ENCODE results near the gene GUCY1B1. TPM values are rescaled to one million over a fixed set of nuclear protein-coding genes. Genes with fewer than 3 reads are reported as not detected.
"Not testable (repeated sequence)": the region's sequence is repeated elsewhere in the genome, so short reads cannot be mapped to it uniquely, and the experiment has no call there.

Gene GUCY1B1
- total RNA-seq, 1 experiment from 2014 or later = not detected

GRCh38 chr4:155795991-155796390 lies 37.2 kb downstream of the GUCY1B1 start:
- Mint-ChIP-seq H3K27me3 (ENCODE audit: insufficient read depth, unreplicated experiment) (no peaks in the 10 kb centered on the region), H3K9me3 (ENCODE audit: unreplicated experiment) (no peaks in the 10 kb centered on the region), H3K36me3 (ENCODE audit: insufficient read depth, unreplicated experiment) (no peaks in the 10 kb centered on the region), H3K27ac (ENCODE audit: low read depth, unreplicated experiment) (no peak overlapping the region), H3K4me1 (ENCODE audit: insufficient read depth, unreplicated experiment) (no peaks in the 10 kb centered on the region), H3K4me3 (ENCODE audit: unreplicated experiment) (no peak overlapping the region)
- peak; percentile 19 for DNase-seq (ENCODE audit: unreplicated experiment)
- ChIA-PET POLR2A (no interaction called here), CTCF (interaction anchor here (0.7 to 1.0 kb wide), 2 partner anchors 9 to 392 kb away, joined by 4 to 5 read pairs; no protein-coding TSS in a partner anchor)
- intact Hi-C loops (cut with micrococcal nuclease) = no loop called here
- TF ChIP-seq, protein P1, sequence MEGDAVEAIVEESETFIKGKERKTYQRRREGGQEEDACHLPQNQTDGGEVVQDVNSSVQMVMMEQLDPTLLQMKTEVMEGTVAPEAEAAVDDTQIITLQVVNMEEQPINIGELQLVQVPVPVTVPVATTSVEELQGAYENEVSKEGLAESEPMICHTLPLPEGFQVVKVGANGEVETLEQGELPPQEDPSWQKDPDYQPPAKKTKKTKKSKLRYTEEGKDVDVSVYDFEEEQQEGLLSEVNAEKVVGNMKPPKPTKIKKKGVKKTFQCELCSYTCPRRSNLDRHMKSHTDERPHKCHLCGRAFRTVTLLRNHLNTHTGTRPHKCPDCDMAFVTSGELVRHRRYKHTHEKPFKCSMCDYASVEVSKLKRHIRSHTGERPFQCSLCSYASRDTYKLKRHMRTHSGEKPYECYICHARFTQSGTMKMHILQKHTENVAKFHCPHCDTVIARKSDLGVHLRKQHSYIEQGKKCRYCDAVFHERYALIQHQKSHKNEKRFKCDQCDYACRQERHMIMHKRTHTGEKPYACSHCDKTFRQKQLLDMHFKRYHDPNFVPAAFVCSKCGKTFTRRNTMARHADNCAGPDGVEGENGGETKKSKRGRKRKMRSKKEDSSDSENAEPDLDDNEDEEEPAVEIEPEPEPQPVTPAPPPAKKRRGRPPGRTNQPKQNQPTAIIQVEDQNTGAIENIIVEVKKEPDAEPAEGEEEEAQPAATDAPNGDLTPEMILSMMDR (IDR thresholded peaks at IDR 0.05; ENCODE audit: unreplicated experiment) = no peak
- BruUV-seq (replicated peaks) = no TSS peak

DNA sequence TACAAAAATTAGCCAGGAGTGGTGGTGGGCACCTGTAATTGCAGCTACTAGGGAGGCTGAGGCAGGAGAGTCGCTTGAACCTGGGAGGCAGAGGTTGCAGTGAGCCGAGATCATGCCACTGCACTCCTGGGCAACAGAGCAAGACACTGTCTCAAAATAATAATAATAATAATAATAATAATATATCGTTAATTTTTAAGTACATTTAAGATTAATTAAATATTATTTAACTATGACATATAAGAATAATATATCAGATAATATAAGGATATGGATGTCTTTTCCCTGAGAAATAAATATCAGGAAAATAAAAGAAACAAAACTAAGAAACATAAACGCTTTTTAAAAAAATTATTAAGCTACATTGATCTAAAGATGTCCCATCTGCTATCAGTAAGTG lies 38.8 kb downstream of the GUCY1B1 start:
- H3K4me1 Mint-ChIP-seq (ENCODE audit: insufficient read depth, unreplicated experiment); H3K27ac Mint-ChIP-seq (ENCODE audit: low read depth, unreplicated experiment); H3K4me3 Mint-ChIP-seq (ENCODE audit: unreplicated experiment); H3K9me3 Mint-ChIP-seq (ENCODE audit: unreplicated experiment); BruUV-seq (replicated peaks); H3K36me3 Mint-ChIP-seq (ENCODE audit: insufficient read depth, unreplicated experiment); H3K27me3 Mint-ChIP-seq (ENCODE audit: insufficient read depth, unreplicated experiment); DNase-seq (ENCODE audit: unreplicated experiment); intact Hi-C loops (cut with micrococcal nuclease); CTCF ChIA-PET: not testable (repeated sequence)
- POLR2A ChIA-PET = interaction anchor here (0.6 to 1.3 kb wide), 2 partner anchors 10 to 1329 kb away, joined by 3 to 4 read pairs; no protein-coding TSS in a partner anchor

GRCh38 chr4:155799116-155799793 lies 40.4 kb downstream of the GUCY1B1 start:
- Mint-ChIP-seq H3K27ac (ENCODE audit: low read depth, unreplicated experiment) (no peak overlapping the region), H3K36me3 (ENCODE audit: insufficient read depth, unreplicated experiment) (no peaks in the 10 kb centered on the region), H3K9me3 (ENCODE audit: unreplicated experiment) (no peaks in the 10 kb centered on the region), H3K27me3 (ENCODE audit: insufficient read depth, unreplicated experiment) (no peaks in the 10 kb centered on the region), H3K4me3 (ENCODE audit: unreplicated experiment) (no peak overlapping the region), H3K4me1 (ENCODE audit: insufficient read depth, unreplicated experiment) (no peaks in the 10 kb centered on the region)
- POLR2A ChIA-PET = interaction anchor here (0.7 kb wide), 1 partner anchor 46 kb away, joined by 3 read pairs; no protein-coding TSS in a partner anchor
- intact Hi-C loops (cut with micrococcal nuclease) = no loop called here
- CTCF ChIA-PET = interaction anchor here (1.3 kb wide), 1 partner anchor 154 kb away, joined by 3 read pairs; the partner anchor contains the start of gene CTSO
- DNase-seq (ENCODE audit: unreplicated experiment) = no peak
- TF ChIP-seq, protein P1 (IDR thresholded peaks at IDR 0.05; ENCODE audit: unreplicated experiment) = no peak
- BruUV-seq (replicated peaks) = no TSS peak

- H3K9me3 Mint-ChIP-seq (ENCODE audit: unreplicated experiment) = no peaks in the 10 kb centered on the region
- no peak overlapping the region for H3K27ac Mint-ChIP-seq (ENCODE audit: low read depth, unreplicated experiment)
- POLR2A ChIA-PET = no interaction called here
- peaks cover 3% of the 10 kb centered on the region for H3K4me1 Mint-ChIP-seq (ENCODE audit: insufficient read depth, unreplicated experiment)
- intact Hi-C loops (cut with micrococcal nuclease) = no loop called here
- H3K27me3 Mint-ChIP-seq (ENCODE audit: insufficient read depth, unreplicated experiment) = no peaks in the 10 kb centered on the region
- CTCF ChIA-PET = interaction anchor here (1.3 kb wide), 1 partner anchor 154 kb away, joined by 3 read pairs; the partner anchor contains the start of gene CTSO
- TF ChIP-seq, protein P1 (IDR thresholded peaks at IDR 0.05; ENCODE audit: unreplicated experiment) = no peak
- no peak for DNase-seq (ENCODE audit: unreplicated experiment)
- no peaks in the 10 kb centered on the region for H3K36me3 Mint-ChIP-seq (ENCODE audit: insufficient read depth, unreplicated experiment)
- no TSS peak for BruUV-seq (replicated peaks)
- H3K4me3 Mint-ChIP-seq (ENCODE audit: unreplicated experiment) = no peak overlapping the region
Measured at GRCh38 chr4:155799794-155800123, 40.9 kb downstream of the GUCY1B1 start.
